ENCODE measurements around the gene C1orf56. TPM values are rescaled to one million over a fixed set of nuclear protein-coding genes. Genes with fewer than 3 reads are reported as not detected.
A peak's percentile ranks its signal among the peaks of the same experiment; 100 is the strongest.

C1orf56 gene
- polyA plus RNA-seq, 1 of the 3 experiments (the other 2 are of a cell fraction): 5.5 TPM

DNA sequence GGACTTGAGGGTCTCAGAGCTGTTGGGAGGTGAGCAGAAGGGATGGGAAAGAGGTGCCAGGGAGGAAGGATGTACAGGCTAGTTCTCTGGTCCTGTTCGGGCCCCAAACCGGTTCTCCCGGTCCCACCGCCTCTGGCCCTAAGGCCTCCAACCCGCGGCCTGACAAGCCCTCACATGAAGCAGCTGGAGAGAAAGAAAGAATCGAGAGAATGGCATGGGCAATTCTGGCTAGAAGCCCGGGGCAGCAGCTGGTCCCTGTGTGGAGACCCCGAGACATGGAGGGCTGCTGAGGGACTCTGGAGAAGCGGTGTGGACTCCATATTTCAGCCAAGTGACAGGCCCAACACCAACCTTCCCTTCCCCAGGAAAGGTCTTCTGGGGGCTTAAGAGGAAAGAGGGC is 11.1 kb downstream of the C1orf56 start (continued):
- no peak for TF ChIP-seq RXRA (IDR thresholded peaks at IDR 0.05; ENCODE audit: borderline replicate concordance, low read depth)
- no peak for TF ChIP-seq TEAD4 (IDR thresholded peaks at IDR 0.05; ENCODE audit: borderline replicate concordance, insufficient read depth)

DNA sequence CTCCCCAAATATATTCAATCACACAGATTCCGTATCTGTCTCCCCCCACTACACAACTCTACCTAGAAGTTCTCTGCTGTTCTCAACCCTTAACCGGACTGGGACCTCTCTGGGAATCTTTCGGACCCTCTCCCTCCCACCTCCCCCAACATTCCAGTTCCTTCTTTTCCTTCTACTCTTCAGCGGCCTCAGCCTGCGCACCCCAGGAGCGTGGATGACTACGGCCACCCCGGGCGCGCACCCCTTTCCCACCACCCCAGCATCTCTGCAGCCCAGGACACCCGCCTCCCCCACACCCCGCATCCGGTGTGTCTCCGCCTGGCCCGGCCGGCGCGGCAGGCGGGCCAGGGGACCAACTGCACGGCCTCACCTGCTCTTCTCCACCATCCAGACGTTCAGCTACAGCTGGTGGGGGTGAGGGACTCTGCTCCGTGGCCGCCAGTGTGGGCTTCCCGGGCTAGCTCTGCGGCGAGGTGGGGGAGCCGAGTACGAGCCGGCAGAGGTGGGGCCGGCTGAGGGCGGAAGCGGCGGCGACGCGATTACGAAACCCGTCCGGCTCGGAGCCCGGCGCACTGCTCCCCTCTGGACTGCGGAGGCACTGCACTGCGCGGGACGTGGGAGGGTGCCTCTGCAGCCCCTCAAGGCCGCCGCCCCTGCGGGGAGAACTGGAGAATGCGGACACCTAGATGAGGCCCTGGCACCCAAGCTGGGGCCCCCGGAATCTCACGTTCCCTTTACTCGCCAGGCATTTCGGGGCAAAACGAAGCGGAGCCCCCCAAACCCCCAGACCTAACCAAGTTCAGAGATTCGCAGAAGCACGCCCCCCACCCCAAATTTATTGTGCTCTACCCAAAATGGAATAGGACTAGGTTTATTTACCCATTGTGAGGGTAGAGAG is 11.8 kb downstream of the C1orf56 start, which contains the start of gene CDC42SE1:
TSS of gene CDC42SE1 (minus strand) at position 514 of the 898 bp plus-strand sequence. CDS start 3,892 bp downstream, outside the sequence.
- ChIA-PET POLR2A (interaction anchor here (0.6 to 2.9 kb wide), 6 partner anchors 8 to 83 kb away, joined by 3 to 24 read pairs (median 4); partner anchors contain the start of genes C1orf56 and MINDY1), CTCF (interaction anchor here (0.6 to 7.4 kb wide), 14 partner anchors 11 to 492 kb away, joined by 3 to 67 read pairs (median 4); partner anchors contain the start of genes C1orf56, GABPB2, MINDY1 and TNFAIP8L2)
- peak; percentile 93 for DNase-seq

More for the DNA sequence above, 11.8 kb downstream of the C1orf56 start, which contains the start of gene CDC42SE1:
- peaks cover 95% of the 10 kb centered on the region for H3K79me2 ChIP-seq (ENCODE audit: insufficient read depth)
- no peaks in the 10 kb centered on the region for H3K9me3 ChIP-seq
- H3K4me2 ChIP-seq: peak within 1 kb of the TSS; percentile 91
- peaks cover 27% of the 10 kb centered on the region for H3F3A ChIP-seq (replicated peaks; ENCODE audit: insufficient read depth)
- peak within 1 kb of the TSS; percentile 79 to 81 for H3K4me3 ChIP-seq (ENCODE audit: low read depth in 2 of 2, low read length in 1 of 2)
- peak; percentile 59 for TF ChIP-seq MXI1 (IDR thresholded peaks at IDR 0.05; ENCODE audit: low read depth, low read length)
- peak; percentile 83; the same call in 1 of the 2 replicates for TF ChIP-seq POLR2AphosphoS5 (IDR thresholded peaks at IDR 0.05; ENCODE audit: low read depth, low read length)
- TF ChIP-seq GABPA (IDR thresholded peaks at IDR 0.05; ENCODE audit: low read depth): peak; percentile 69
- TF ChIP-seq, protein P1, sequence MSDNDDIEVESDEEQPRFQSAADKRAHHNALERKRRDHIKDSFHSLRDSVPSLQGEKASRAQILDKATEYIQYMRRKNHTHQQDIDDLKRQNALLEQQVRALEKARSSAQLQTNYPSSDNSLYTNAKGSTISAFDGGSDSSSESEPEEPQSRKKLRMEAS (IDR thresholded peaks at IDR 0.05; ENCODE audit: low read depth): peak; percentile 63; the same call in 1 of the 2 replicates
- TF ChIP-seq ELF1 (IDR thresholded peaks at IDR 0.05): peak; percentile 79
- TF ChIP-seq, protein P2, sequence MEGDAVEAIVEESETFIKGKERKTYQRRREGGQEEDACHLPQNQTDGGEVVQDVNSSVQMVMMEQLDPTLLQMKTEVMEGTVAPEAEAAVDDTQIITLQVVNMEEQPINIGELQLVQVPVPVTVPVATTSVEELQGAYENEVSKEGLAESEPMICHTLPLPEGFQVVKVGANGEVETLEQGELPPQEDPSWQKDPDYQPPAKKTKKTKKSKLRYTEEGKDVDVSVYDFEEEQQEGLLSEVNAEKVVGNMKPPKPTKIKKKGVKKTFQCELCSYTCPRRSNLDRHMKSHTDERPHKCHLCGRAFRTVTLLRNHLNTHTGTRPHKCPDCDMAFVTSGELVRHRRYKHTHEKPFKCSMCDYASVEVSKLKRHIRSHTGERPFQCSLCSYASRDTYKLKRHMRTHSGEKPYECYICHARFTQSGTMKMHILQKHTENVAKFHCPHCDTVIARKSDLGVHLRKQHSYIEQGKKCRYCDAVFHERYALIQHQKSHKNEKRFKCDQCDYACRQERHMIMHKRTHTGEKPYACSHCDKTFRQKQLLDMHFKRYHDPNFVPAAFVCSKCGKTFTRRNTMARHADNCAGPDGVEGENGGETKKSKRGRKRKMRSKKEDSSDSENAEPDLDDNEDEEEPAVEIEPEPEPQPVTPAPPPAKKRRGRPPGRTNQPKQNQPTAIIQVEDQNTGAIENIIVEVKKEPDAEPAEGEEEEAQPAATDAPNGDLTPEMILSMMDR (IDR thresholded peaks at IDR 0.05): peak; percentile 68
- TF ChIP-seq, protein P3, sequence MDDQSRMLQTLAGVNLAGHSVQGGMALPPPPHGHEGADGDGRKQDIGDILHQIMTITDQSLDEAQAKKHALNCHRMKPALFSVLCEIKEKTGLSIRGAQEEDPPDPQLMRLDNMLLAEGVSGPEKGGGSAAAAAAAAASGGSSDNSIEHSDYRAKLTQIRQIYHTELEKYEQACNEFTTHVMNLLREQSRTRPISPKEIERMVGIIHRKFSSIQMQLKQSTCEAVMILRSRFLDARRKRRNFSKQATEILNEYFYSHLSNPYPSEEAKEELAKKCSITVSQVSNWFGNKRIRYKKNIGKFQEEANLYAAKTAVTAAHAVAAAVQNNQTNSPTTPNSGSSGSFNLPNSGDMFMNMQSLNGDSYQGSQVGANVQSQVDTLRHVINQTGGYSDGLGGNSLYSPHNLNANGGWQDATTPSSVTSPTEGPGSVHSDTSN (IDR thresholded peaks at IDR 0.05): peak; percentile 27; the same call in 1 of the 2 replicates
- peak; percentile 65 for TF ChIP-seq TAF1 (IDR thresholded peaks at IDR 0.05; ENCODE audit: borderline replicate concordance, low read depth, low read length)
- TF ChIP-seq ZBTB33 (IDR thresholded peaks at IDR 0.05; ENCODE audit: borderline replicate concordance, low read depth): no peak
- TF ChIP-seq EP300 (IDR thresholded peaks at IDR 0.05; ENCODE audit: borderline replicate concordance in 1 of 2, low read depth in 1 of 2, low read length in 1 of 2): no peak; a peak in 1 of 4 replicates
- 0 out of 2 replicates have a peak, but pooled peaks have one; percentile 15 for TF ChIP-seq RCOR1 (IDR thresholded peaks at IDR 0.05; ENCODE audit: low read length)
- no peak for TF ChIP-seq MEF2A (IDR thresholded peaks at IDR 0.05; ENCODE audit: borderline replicate concordance, low read depth)
- peaks cover 11 to 29% of the 10 kb centered on the region in 2 experiments for H3K4me1 ChIP-seq (ENCODE audit: control insufficient read depth in 1 of 2, insufficient read depth in 2 of 2, low read depth in 1 of 2, low read length in 1 of 2)
- peaks cover 40% of the 10 kb centered on the region for H4K20me1 ChIP-seq (ENCODE audit: insufficient read depth)
- no peaks in the 10 kb centered on the region for H3K27me3 ChIP-seq (ENCODE audit: insufficient read depth)
- no peaks in the 10 kb centered on the region for H3K9me2 ChIP-seq
- H3K36me3 ChIP-seq (replicated peaks in 1 of 2; ENCODE audit: control insufficient read depth in 1 of 2, insufficient read depth in 2 of 2, low read length in 1 of 2): peaks cover 25 to 28% of the 10 kb centered on the region in 2 experiments
- under 1% methylated on average over 43 of the region's 58 CpGs for WGBS (ENCODE audit: low lambda C conversion rate)
- H2AFZ ChIP-seq (ENCODE audit: low read depth): peak within 1 kb of the TSS; percentile 83
- peak within 1 kb of the TSS; percentile 93 for H3K9ac ChIP-seq
- H3K27ac ChIP-seq (ENCODE audit: low read depth in 2 of 2, low read length in 1 of 2): peak within 1 kb of the TSS; percentile 99

Data from SK-N-SH (cell line).